GOT3 (cell line): Measurements from ENCODE around the gene TXNDC15.
"Not testable (repeated sequence)": the region's sequence is repeated elsewhere in the genome, so short reads cannot be mapped to it uniquely, and the experiment has no call there.

Source experiments
- DNase-seq: peaks from one replicate; lab custom pipeline; 2025; ENCODE audit warnings: mixed read lengths; lab: John Stamatoyannopoulos, UW

TXNDC15 gene

GRCh38 chr5:134878403-134878802, 4.2 kb downstream of the TXNDC15 start:
- no peak for DNase-seq

- DNase-seq = no peak
Measured at GRCh38 chr5:134879456-134879855, 5.3 kb downstream of the TXNDC15 start.

- not testable (repeated sequence) for DNase-seq
Measured at GRCh38 chr5:134880937-134881336, 6.8 kb downstream of the TXNDC15 start.

GRCh38 chr5:134881711-134882110, 7.5 kb downstream of the TXNDC15 start:
- DNase-seq = not testable (repeated sequence)

GRCh38 chr5:134887593-134888159, 13.5 kb downstream of the TXNDC15 start:
- no peak for DNase-seq

GRCh38 chr5:134889335-134889734, 15.2 kb downstream of the TXNDC15 start:
- no peak for DNase-seq

- DNase-seq = no peak
Measured at GRCh38 chr5:134891473-134891872, 17.3 kb downstream of the TXNDC15 start.

GRCh38 chr5:134892282-134892681, 18.1 kb downstream of the TXNDC15 start:
- DNase-seq = no peak

- DNase-seq = no peak
Measured at GRCh38 chr5:134892926-134893325, 18.8 kb downstream of the TXNDC15 start.

GRCh38 chr5:134893748-134894505, 19.8 kb downstream of the TXNDC15 start:
- DNase-seq = no peak

- DNase-seq = no peak
Measured at GRCh38 chr5:134902071-134902801, 28.1 kb downstream of the TXNDC15 start.

- DNase-seq = peak; percentile 88
Measured at GRCh38 chr5:134904610-134905245, 30.6 kb downstream of the TXNDC15 start, which contains the start of gene PCBD2. TSS of gene PCBD2 (plus strand) at chr5:134905131. CDS start at chr5:134905140, 9 bp downstream.

- peak; percentile 63 for DNase-seq
Measured at GRCh38 chr5:134905246-134905996, 31.2 kb downstream of the TXNDC15 start.

- DNase-seq = no peak
Measured at GRCh38 chr5:134906811-134907210, 32.6 kb downstream of the TXNDC15 start.

- not testable (repeated sequence) for DNase-seq
Measured at GRCh38 chr5:134910752-134911151, 36.6 kb downstream of the TXNDC15 start.

GRCh38 chr5:134911285-134912206, 37.4 kb downstream of the TXNDC15 start:
- DNase-seq = no peak

- no peak for DNase-seq
Measured at GRCh38 chr5:134913254-134913653, 39.1 kb downstream of the TXNDC15 start.

GRCh38 chr5:134913795-134914194, 39.6 kb downstream of the TXNDC15 start:
- no peak for DNase-seq

- DNase-seq = no peak
Measured at GRCh38 chr5:134917070-134917815, 43.1 kb downstream of the TXNDC15 start.

- no peak for DNase-seq
Measured at GRCh38 chr5:134918861-134919260, 44.7 kb downstream of the TXNDC15 start.
